Tibial nerve (tissue), 3 donors: Measurements from ENCODE around the gene FAM163B.

Experiments
- POLR2A ChIP-seq, 2 donors: fragments of 450-650 bp; IDR thresholded peaks; one replicate each; pipeline ENCODE4 v1.6.1; 2017; ENCODE audit warnings: antibody characterized with exemption in 2 of 2, mild to moderate bottlenecking in 2 of 2, moderate library complexity in 2 of 2
- TF ChIP-seq, protein P1 (sequence below), 5 experiments: fragments of 200-600 bp in 3 of 5; fragments of 450-650 bp in 2 of 5; sonication (generic) in 3 of 5; IDR thresholded peaks; one replicate each; pipeline ENCODE4 v1.5.1; 2016 to 2019; ENCODE audit warnings: antibody characterized with exemption in 5 of 5, mild to moderate bottlenecking in 3 of 5, moderate library complexity in 2 of 5

DNA sequence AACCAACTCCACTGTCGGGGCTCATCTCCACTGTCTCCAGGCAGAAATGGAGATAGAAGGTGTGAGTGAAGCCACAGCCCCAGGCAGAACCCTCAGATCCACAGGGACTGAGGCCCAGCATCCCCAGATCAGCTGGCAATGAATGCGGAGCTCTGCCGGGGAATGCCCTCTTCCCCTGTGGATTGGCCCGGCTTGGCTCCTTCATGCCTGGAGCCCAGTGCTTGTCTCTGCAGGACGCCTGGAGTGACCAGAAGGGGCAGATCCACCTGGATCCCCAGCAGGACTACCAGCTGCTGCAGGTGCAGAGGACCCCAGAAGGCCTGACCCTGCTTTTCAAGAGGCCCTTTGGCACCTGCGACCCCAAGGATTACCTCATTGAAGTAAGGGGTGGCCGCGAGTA, 30.4 kb upstream of the FAM163B start:
- TF ChIP-seq, protein P1, sequence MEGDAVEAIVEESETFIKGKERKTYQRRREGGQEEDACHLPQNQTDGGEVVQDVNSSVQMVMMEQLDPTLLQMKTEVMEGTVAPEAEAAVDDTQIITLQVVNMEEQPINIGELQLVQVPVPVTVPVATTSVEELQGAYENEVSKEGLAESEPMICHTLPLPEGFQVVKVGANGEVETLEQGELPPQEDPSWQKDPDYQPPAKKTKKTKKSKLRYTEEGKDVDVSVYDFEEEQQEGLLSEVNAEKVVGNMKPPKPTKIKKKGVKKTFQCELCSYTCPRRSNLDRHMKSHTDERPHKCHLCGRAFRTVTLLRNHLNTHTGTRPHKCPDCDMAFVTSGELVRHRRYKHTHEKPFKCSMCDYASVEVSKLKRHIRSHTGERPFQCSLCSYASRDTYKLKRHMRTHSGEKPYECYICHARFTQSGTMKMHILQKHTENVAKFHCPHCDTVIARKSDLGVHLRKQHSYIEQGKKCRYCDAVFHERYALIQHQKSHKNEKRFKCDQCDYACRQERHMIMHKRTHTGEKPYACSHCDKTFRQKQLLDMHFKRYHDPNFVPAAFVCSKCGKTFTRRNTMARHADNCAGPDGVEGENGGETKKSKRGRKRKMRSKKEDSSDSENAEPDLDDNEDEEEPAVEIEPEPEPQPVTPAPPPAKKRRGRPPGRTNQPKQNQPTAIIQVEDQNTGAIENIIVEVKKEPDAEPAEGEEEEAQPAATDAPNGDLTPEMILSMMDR (IDR thresholded peaks at IDR 0.05) = no peak
- no peak for TF ChIP-seq POLR2A (IDR thresholded peaks at IDR 0.05)
